Body of pancreas (tissue), 4 donors: Measurements from ENCODE around the gene KIF13A. TPM values are rescaled to one million over a fixed set of nuclear protein-coding genes. Genes with fewer than 3 reads are reported as not detected.
"Not testable (repeated sequence)": the region's sequence is repeated elsewhere in the genome, so short reads cannot be mapped to it uniquely, and the experiment has no call there.

ENCODE experiments used
- ATAC-seq: fragments of 150-250 bp; one replicate; pipeline ENCODE4 v1.9.1; 2016
- DNase-seq, 4 donors: peaks; one replicate each; pipeline ENCODE4 v3.0.0-alpha.2; 2019
- H3K27ac ChIP-seq, 4 donors: fragments of 200-600 bp; sonication (generic); 1 replicate in 3 of 4; 2 replicates in 1 of 4; pipeline versions ENCODE4 v1.5.1 to v1.6.1; 2016 to 2019; ENCODE audit warnings: mild to moderate bottlenecking in 1 of 4, mixed read lengths in 1 of 4, moderate library complexity in 1 of 4
- H3K27me3 ChIP-seq, 2 donors: fragments of 200-600 bp; sonication (generic); one replicate each; pipeline ENCODE4 v1.6.0; 2016; ENCODE audit warnings: mild to moderate bottlenecking in 1 of 2
- H3K36me3 ChIP-seq, 2 donors: fragments of 200-600 bp; sonication (generic); replicated peaks in 1 of 2; 2 replicates each; pipeline ENCODE4 v1.5.1; 2016; ENCODE audit warnings: low read depth in 2 of 2; ENCODE audit not compliant: insufficient read depth in 1 of 2
- H3K4me1 ChIP-seq: fragments of 200-600 bp; sonication (generic); one replicate; pipeline ENCODE4 v1.6.0; 2016
- H3K4me3 ChIP-seq, 2 donors: fragments of 200-600 bp; sonication (generic); 1 replicate in 1 of 2; 2 replicates in 1 of 2; pipeline ENCODE4 v1.5.1; 2016 to 2019
- H3K9me3 ChIP-seq, 3 donors: fragments of 200-600 bp; sonication (generic); 1 replicate in 2 of 3; 2 replicates in 1 of 3; pipeline ENCODE4 v1.5.1; 2016
- CTCF ChIP-seq, 7 experiments: fragments of 450-650 bp in 4 of 7; fragments of 200-600 bp in 3 of 7; sonication (generic) in 3 of 7; IDR thresholded peaks; one replicate each; pipeline ENCODE4 v1.5.1; 2016 to 2019; ENCODE audit warnings: antibody characterized with exemption in 7 of 7
- POLR2A ChIP-seq, 3 donors: fragments of 450-650 bp; IDR thresholded peaks; one replicate each; pipeline ENCODE4 v1.6.1; 2016; ENCODE audit warnings: antibody characterized with exemption in 3 of 3, mild to moderate bottlenecking in 2 of 3
- whole genome bisulfite sequencing, 2 donors: methylation state at CpG; one replicate each; pipeline ENCODE4 v1.1.5; 2017; 5-methylcytosine and 5-hydroxymethylcytosine counted together
- intact Hi-C: fragments of 100-400 bp; cut with DNase I; formaldehyde crosslinking; loops from one replicate; pipeline ENCODE4 v1.15.1; 2023
- total RNA-seq, 2 donors: library from RNA; depleted of rRNA; stranded (reverse); fragments of >200 nt; gene quantifications; one replicate each; pipeline ENCODE4 v1.1.0, GENCODE V29; 2016

KIF13A gene
- total RNA-seq, 2 donors from 2014 or later = 13.2 to 17.1 TPM

- peaks cover 6% of the 10 kb centered on the region for H3K4me1 ChIP-seq
- H3K9me3 ChIP-seq = no peaks in the 10 kb centered on the region
- H3K27me3 ChIP-seq = no peaks in the 10 kb centered on the region
- WGBS, 2 donors = 92 to 99% methylated on average over 5 of the region's 5 CpGs
- no peak overlapping the region for H3K4me3 ChIP-seq
- ATAC-seq (no peak), DNase-seq (no peak)
- intact Hi-C loops = no loop called here
- no peak for TF ChIP-seq CTCF (IDR thresholded peaks at IDR 0.05)
- TF ChIP-seq POLR2A (IDR thresholded peaks at IDR 0.05) = no peak
- H3K36me3 ChIP-seq = peaks cover 0 to 4% of the 10 kb centered on the region in 2 donors
- no peak overlapping the region for H3K27ac ChIP-seq
These were observed 137.2 kb downstream of the KIF13A start for GRCh38 chr6:17850281-17850680.

GRCh38 chr6:17847203-17847760 lies 140.2 kb downstream of the KIF13A start:
- Histone ChIP-seq H3K4me1 (peaks cover 5% of the 10 kb centered on the region), H3K27ac (no peak overlapping the region), H3K36me3 (peaks cover 0 to 4% of the 10 kb centered on the region in 2 donors), H3K27me3 (no peaks in the 10 kb centered on the region), H3K4me3 (no peak overlapping the region), H3K9me3 (no peaks in the 10 kb centered on the region)
- intact Hi-C loops = no loop called here
- WGBS, 2 donors = 91 to 93% methylated on average over 4 of the region's 4 CpGs
- no peak for ATAC-seq
- no peak for DNase-seq
- no peak for TF ChIP-seq CTCF (IDR thresholded peaks at IDR 0.05)
- TF ChIP-seq POLR2A (IDR thresholded peaks at IDR 0.05) = no peak

GRCh38 chr6:17846762-17847161 lies 140.7 kb downstream of the KIF13A start:
- Histone ChIP-seq H3K36me3 (peaks cover 0 to 4% of the 10 kb centered on the region in 2 donors), H3K4me3 (no peak overlapping the region), H3K27me3 (no peaks in the 10 kb centered on the region), H3K27ac (no peak overlapping the region), H3K9me3 (no peaks in the 10 kb centered on the region), H3K4me1 (no peaks in the 10 kb centered on the region)
- WGBS, 2 donors = 96 to 100% methylated on average over 4 of the region's 4 CpGs
- intact Hi-C loops = no loop called here
- TF ChIP-seq CTCF (IDR thresholded peaks at IDR 0.05) = no peak
- no peak for TF ChIP-seq POLR2A (IDR thresholded peaks at IDR 0.05)
- DNase-seq (no peak), ATAC-seq (no peak)

- Histone ChIP-seq H3K9me3 (no peaks in the 10 kb centered on the region), H3K27me3 (no peaks in the 10 kb centered on the region), H3K4me3 (no peak overlapping the region), H3K27ac (no peak overlapping the region), H3K4me1 (no peaks in the 10 kb centered on the region), H3K36me3 (peaks cover 0 to 2% of the 10 kb centered on the region in 2 donors)
- WGBS, 2 donors = 67 to 83% methylated on average over 4 of the region's 4 CpGs
- intact Hi-C loops = no loop called here
- ATAC-seq = no peak
- peak in 2 of 4 donors; percentile 7 to 10 for DNase-seq
- TF ChIP-seq POLR2A (IDR thresholded peaks at IDR 0.05) (no peak), CTCF (IDR thresholded peaks at IDR 0.05) (peak in 2 of 7 experiments; percentile 13 to 19)
These were observed 141.8 kb downstream of the KIF13A start for GRCh38 chr6:17845598-17845997.

- H3K36me3 ChIP-seq, H3K4me3 ChIP-seq, intact Hi-C loops, H3K9me3 ChIP-seq, H3K27ac ChIP-seq, ATAC-seq, H3K4me1 ChIP-seq, H3K27me3 ChIP-seq, DNase-seq: not testable (repeated sequence)
- 90 to 91% methylated on average over 7 of the region's 7 CpGs for WGBS, 2 donors
These were observed 142.5 kb downstream of the KIF13A start for GRCh38 chr6:17844967-17845366.
